Urinary bladder (tissue), 2 donors: ENCODE results near the gene SCAMP3. TPM values are rescaled to one million over a fixed set of nuclear protein-coding genes. Genes with fewer than 3 reads are reported as not detected.

Experiments
- polyA plus RNA-seq: library from polyadenylated mRNA; stranded (reverse); fragments of 200-250 nt; gene quantifications from one replicate; pipeline ENCODE4 v1.2.3, GENCODE V29; 2013
- total RNA-seq: library from RNA; depleted of rRNA; stranded (reverse); fragments of >200 nt; gene quantifications from one replicate; pipeline ENCODE4 v1.2.3, GENCODE V29; 2014
- donor health status: healthy.

The SCAMP3 gene
- total and polyA plus RNA-seq, 2 donors: 13.1 to 74.9 TPM

Other genes starting within 250 kb of the SCAMP3 start
- gene DCST2, start 228.6 kb downstream of the SCAMP3 start, total RNA-seq: 0.53 TPM
- gene DCST2, start 228.6 kb downstream of the SCAMP3 start, polyA plus RNA-seq: 1.2 TPM
- gene DCST1, start 228.5 kb downstream of the SCAMP3 start, total RNA-seq: not detected
- gene DCST1, start 228.5 kb downstream of the SCAMP3 start, polyA plus RNA-seq: not detected
- gene ADAM15, start 211.0 kb downstream of the SCAMP3 start, total RNA-seq: 38.3 TPM
- gene ADAM15, start 211.0 kb downstream of the SCAMP3 start, polyA plus RNA-seq: 118 TPM
- 7.5 TPM for gene EFNA4, start 198.6 kb downstream of the SCAMP3 start, total RNA-seq
- gene EFNA4, start 198.6 kb downstream of the SCAMP3 start, polyA plus RNA-seq: 8.1 TPM
- 1.2 TPM for gene EFNA3, start 183.5 kb downstream of the SCAMP3 start, total RNA-seq
- gene EFNA3, start 183.5 kb downstream of the SCAMP3 start, polyA plus RNA-seq: 2.3 TPM
- gene EFNA1, start 134.5 kb downstream of the SCAMP3 start, total RNA-seq: 31.1 TPM
- gene EFNA1, start 134.5 kb downstream of the SCAMP3 start, polyA plus RNA-seq: 44.6 TPM
- 19.5 TPM for gene SLC50A1, start 126.5 kb downstream of the SCAMP3 start, total RNA-seq
- gene SLC50A1, start 126.5 kb downstream of the SCAMP3 start, polyA plus RNA-seq: 31.7 TPM
- gene DPM3, start 121.8 kb downstream of the SCAMP3 start, total RNA-seq: 15.8 TPM
- gene DPM3, start 121.8 kb downstream of the SCAMP3 start, polyA plus RNA-seq: 205 TPM
- gene KRTCAP2, start 89.1 kb downstream of the SCAMP3 start, total RNA-seq: 53.0 TPM
- gene KRTCAP2, start 89.1 kb downstream of the SCAMP3 start, polyA plus RNA-seq: 266 TPM
- 0.85 TPM for gene TRIM46, start 88.5 kb downstream of the SCAMP3 start, total RNA-seq
- gene TRIM46, start 88.5 kb downstream of the SCAMP3 start, polyA plus RNA-seq: 1.1 TPM
- gene THBS3, start 54.5 kb downstream of the SCAMP3 start, total RNA-seq: 57.2 TPM
- gene THBS3, start 54.5 kb downstream of the SCAMP3 start, polyA plus RNA-seq: 24.5 TPM
- gene MTX1, start 53.7 kb downstream of the SCAMP3 start, total RNA-seq: 13.6 TPM
- 40.2 TPM for gene MTX1, start 53.7 kb downstream of the SCAMP3 start, polyA plus RNA-seq
- gene ENTREP3, start 6.9 kb downstream of the SCAMP3 start, total RNA-seq: 2.6 TPM
- 37.8 TPM for gene ENTREP3, start 6.9 kb downstream of the SCAMP3 start, polyA plus RNA-seq
- 29.7 TPM for gene CLK2, start 11.1 kb upstream of the SCAMP3 start, total RNA-seq
- 42.3 TPM for gene CLK2, start 11.1 kb upstream of the SCAMP3 start, polyA plus RNA-seq
- gene HCN3, start 15.1 kb upstream of the SCAMP3 start, total RNA-seq: 3.0 TPM
- gene HCN3, start 15.1 kb upstream of the SCAMP3 start, polyA plus RNA-seq: 3.2 TPM
- not detected for gene PKLR, start 39.1 kb upstream of the SCAMP3 start, total RNA-seq
- gene PKLR, start 39.1 kb upstream of the SCAMP3 start, polyA plus RNA-seq: not detected
- gene FDPS, start 46.5 kb upstream of the SCAMP3 start, total RNA-seq: 73.1 TPM
- 92.6 TPM for gene FDPS, start 46.5 kb upstream of the SCAMP3 start, polyA plus RNA-seq
- gene RUSC1, start 58.5 kb upstream of the SCAMP3 start, total RNA-seq: 13.8 TPM
- 36.3 TPM for gene RUSC1, start 58.5 kb upstream of the SCAMP3 start, polyA plus RNA-seq